HG02642 (cell line): ENCODE data around the gene CAMK1D.
A peak's percentile ranks its signal among the peaks of the same experiment; 100 is the strongest.
"Not testable (repeated sequence)": the region's sequence is repeated elsewhere in the genome, so short reads cannot be mapped to it uniquely, and the experiment has no call there.

Experiments used
- ATAC-seq: cut with Tn5 transposase; IDR thresholded peaks from one replicate; pipeline ENCODE4 v1.9.1; 2021; ENCODE audit warnings: mild to moderate bottlenecking; ENCODE audit not compliant: unreplicated experiment, poor library complexity

CAMK1D gene

DNA sequence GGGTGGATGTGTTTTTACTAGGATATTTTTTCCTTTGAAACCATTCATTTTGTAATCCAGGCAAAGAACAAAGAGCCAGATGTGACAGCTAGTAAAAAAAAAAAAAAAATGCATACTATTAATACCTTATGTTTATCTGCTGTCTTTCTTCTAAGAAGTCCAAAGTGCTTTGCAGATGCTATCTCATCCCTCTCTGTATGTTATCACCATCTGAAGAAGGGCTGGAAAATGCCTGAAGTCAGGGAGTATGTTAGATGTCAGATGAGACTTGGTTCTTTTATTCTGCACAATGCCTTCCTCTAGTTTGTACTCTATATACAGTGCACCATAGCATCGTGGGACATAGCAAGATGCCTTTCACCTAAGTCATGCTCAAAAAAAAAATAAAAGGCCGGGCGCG is 10.4 kb upstream of the CAMK1D start:
- ATAC-seq, result no peak

DNA sequence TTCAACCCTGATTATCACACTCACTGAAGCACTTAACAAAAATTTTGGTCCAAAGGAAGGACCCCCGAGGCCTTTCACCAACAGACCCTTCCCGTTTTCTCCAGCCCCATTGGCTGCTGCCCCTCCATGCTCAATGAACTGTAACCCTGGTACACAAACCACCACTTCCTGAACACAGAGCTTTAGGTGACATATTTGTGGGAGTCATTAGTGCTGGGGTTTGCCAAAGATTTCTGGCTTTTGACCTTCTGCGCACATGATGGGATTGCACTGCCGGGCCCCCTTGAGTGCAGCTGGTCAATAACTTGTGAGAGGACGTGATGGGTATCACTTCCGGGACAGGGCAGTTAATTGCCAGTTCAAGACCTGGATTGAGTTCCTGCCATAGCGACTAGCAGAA is 9.0 kb upstream of the CAMK1D start:
- no peak for ATAC-seq

DNA sequence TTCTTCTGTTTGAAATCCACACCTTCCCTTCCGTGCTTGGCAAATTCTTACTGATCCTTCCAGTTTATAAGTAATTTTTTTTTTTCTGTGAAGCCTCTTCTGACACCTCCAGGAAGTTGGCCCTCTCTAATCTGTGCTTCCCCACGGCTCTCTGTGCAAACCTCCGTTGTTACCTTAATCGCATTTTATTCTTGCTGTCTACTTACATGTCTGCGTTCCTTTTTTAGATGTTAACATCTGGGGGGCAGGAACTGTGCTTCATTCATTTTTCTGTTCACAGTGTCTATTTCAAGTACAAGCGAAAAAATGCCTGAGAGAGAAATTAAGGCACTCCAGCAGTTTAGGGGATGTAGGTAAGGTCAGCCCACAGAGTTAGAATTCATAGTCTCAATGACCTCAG is 8.4 kb upstream of the CAMK1D start:
- no peak for ATAC-seq

DNA sequence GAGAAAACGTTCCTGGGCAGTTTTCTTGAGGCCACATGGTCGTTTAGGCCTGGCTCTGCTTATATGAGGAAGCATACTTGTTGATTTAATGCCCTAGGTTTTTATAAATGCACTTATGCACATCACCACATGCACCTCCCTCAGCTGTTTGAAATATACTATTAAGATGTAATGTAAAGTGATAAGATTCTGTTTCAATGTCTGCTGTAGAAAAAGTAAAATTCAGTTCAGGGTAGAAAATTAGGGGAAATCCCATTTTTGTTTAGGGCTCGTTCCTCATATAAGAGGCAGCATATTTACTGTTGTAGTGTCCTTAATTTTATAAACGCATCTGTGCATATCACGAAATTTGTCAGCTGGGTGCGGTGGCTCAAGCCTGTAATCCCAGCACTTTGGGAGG is 7.8 kb upstream of the CAMK1D start:
- no peak for ATAC-seq

DNA sequence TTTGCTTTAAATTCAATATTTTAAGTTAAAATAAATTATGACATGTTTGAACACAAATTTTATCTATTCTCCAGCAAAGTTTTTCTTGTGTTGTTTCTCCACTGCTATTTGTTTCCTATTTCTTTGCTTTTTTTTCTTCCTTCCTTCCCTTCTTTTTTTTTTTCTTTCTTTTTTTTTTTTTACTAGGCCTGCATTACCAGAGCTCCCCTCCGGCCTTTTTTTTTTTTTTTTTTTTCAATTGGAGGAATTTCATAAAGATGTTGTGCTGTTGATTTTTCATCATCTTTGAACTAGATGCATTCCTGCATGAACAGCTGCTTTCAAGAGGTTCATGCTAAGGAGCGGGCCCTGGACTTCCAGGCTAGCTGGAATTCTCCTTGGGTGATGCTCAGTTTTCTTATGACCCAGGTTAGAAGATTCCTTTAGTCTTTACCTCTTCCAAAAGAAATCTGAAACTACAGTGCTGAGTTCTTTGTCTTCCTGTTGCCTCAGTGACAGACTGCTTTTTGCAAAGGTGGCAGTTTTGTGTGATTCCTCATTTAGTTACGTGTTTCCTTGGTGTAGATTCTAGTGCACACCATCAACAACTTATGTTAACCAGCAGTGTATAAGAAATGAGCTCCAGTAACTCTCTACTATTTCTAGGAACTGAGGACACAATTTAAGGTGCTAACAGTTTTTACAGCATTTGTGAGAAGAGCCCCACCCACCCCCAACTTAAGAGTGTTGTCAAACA is 4.8 kb upstream of the CAMK1D start:
- ATAC-seq, result no peak

DNA sequence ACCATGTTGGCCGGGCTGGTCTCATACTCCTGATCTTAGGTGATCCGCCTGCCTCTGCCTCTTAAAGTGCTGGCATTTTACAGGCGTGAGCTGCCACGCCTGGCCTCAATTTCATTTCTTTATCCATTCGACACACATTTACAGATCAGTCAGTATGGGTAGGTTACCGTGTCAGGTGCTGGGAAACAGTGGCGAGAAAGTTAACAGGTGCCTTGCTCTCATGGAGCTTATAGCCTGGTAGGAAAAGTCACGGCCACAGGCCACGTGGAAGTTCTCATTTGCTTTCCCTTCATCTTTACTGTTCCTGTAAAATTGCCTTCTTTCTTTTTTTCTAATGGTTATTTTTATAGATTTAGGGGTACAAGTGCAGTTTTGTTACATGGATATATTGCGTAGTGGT is 2.6 kb upstream of the CAMK1D start:
- ATAC-seq, result no peak

DNA sequence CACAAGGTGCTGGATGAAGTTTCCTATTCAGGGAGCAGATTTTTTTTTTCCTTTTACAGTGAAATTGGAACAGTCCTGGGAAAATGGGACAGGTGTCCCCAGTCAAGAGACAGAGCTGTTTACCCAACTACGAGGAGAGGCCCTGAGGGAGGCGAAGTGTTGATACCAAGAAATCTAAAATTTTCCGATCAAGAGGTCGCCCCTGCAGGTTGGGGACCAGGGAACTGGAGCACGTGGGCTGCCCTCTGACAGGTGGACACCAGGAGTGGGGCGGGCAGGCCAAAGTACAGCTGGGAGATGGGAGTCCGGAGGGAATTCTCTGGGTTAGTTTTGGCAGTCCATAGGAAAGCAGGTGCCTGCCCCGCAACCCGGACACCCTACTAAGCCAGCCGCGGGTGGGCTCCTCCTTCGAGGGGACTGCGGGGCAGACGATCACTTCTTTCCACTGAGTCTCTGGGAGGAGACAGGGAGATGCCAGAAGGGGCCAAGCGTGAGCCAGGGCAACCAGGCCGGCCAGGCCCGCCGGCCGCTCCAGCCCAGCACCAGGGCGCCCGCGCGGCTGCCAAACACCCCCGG is 965 bp upstream of the CAMK1D start:
- ATAC-seq, result peak; percentile 2

DNA sequence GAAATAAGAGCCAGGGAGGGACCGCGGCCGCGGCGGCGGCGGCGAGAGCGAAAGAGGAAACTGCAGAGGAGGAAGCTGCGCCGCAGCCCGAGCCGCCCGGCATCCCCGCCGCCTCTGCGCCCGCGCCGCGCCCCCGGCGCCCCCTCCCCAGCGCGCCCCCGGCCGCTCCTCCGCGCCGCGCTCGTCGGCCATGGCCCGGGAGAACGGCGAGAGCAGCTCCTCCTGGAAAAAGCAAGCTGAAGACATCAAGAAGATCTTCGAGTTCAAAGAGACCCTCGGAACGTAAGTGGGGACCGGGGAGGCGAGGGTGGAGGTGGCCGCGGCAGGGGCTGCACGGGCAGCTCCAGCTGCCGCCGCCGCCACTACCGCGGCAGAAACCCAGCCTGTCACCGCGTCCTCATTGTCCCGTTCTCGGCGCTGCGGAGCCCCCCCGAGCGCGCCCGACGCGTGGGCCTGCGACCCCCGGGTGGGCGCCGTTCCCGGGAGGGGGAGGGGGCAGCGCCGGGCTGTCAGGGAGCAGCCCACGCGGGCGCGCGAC is 351 bp downstream of the CAMK1D start:
- ATAC-seq, result peak; percentile 45

DNA sequence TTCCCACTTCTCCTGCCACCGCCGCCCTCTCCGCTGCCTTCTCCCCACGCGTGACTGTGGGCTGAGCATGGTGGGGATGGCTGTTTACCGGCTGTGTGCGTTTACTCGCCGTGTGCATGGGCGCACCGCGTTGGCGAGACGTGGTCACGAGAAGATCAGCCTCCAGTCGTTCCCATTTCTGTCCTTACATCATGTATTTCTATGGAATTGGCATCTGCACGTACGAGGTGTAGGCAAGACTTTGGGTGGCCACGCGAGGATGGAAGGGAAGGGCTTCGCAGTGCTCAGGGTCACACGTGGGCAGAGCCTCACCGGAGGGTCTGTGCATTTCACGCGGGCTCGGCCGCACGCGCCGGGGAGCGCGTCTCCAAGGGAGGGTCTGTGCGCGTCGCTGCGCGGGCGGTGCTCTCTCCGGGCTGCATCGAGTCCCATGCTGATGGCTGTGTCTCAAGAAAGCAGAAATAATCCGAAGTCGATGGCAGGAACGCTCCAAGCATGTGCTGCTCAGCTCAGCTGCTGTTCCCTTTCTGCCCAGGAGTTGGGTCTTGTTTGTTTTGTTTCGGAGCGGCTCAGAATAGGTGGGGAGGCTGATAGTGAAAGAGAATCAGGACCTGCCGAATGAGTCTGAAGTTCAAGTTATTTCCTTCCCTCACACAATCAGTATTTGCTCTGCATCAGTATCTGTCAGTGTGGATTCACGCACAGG is 973 bp downstream of the CAMK1D start:
- ATAC-seq, result peak; percentile 34

DNA sequence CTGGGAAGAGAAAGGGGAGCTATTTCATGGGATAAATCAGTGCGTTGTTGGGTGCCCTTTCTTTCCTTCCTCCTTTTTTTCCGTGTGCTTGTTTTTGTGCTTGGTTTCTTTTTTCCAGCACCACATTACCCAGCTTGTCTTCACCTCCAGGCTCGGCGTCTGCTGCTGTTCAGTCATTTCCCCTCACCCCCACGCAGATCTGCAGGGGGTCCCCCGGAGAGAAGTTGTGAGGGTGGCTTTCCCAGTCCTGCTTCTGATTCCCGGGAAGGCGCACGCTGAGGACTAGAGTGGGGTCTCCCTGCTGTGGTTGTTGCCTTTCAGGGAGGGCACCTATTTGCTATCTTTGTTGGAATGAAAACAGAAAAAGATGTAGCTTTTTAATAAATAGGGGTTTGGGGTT is 1.6 kb downstream of the CAMK1D start:
- no peak for ATAC-seq

DNA sequence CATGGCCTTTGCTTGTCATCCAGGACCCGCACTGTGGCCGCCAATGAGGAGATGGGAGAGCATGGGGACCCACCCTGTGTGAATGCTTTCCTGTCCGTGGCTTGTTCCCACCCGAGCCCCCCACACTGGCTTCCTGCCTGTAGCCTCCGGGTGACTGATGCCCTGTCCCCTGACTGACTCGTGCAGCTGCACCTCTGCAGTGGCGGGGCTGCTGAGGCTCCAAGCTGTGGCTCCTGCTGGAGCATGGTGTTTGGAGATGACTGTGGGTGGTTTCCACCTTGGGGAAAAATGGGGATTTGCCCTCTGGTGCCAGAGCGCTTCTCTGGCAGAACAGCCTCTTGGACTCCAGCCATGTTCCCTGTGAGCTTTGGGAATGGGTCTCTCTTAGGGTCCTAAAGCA is 2.1 kb downstream of the CAMK1D start:
- ATAC-seq, result no peak

DNA sequence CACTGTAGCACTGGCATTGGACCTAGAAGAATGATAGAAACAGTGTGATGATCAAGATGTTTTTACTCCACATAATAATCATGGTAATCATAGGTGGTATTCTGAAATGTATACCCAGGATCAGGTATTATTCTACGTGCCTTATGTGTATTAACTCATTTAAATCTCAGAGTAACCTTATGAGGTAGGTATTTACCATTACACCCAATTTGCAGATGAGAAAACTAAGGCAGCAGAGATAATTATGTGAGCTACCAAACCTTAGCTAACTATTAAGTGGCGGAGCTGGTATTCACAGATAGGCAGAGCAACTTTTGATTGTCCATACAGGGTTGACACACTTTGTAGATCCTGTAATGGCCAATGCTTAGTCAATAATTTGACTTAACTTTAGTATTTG is 2.5 kb downstream of the CAMK1D start:
- no peak for ATAC-seq

DNA sequence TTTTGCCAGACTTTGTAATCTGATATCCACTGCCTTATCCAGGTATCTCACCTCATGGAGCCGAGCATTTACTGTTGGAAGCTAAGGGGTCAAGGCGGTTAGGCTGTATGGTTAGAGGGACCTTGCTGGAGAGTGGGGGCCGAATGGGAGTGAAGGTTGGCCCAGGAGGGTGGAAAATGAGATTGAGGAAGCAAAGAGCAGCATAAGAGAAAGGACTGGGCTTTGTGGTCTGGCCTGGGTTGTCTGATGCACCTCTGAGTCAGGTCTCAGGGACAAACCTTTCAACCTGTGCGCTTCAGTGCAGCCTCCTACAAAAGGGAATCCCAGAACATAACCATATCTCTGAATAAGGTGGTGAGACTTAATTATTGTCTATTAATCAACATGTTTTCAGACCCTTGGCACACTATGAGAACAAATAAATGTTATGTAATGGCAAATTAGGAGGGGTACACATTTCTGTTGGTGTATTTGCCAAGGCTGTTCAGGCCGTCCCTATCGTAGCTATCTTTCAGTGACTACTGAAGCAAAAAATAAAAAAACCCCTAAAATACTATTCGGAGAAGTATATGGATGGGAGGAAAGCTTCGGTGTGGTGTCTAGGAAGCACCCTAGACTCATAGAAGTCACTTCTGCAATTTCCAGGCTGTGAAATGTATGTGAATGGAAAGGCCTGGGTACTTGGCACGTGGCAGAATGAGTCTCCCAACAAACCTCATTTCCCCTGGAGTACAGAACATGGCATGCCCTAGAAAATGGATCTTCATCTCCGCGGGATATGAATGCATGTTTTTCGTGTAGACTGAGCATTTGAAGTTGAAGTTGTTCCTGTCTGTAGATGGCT is 4.3 kb downstream of the CAMK1D start:
- ATAC-seq, result no peak

DNA sequence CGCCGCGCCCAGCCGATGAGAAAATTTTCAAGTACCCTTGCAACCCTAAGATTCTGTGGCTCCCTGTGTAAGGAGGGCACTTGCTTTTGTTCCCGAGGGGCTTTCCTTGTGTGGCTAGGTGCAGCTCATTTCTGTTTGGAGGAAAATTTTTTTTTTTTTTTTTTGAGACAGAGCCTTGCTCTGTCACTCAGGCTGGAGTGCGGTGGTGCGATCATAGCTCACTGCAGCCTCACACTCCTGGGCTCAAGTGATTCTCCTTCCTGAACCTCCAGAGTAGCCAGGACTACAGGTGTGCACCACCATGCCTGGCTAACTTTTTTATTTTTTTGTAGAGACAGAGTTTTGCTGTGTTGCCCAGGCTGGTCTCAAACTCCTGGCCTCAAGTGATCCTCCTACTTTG is 5.3 kb downstream of the CAMK1D start:
- not testable (repeated sequence) for ATAC-seq

DNA sequence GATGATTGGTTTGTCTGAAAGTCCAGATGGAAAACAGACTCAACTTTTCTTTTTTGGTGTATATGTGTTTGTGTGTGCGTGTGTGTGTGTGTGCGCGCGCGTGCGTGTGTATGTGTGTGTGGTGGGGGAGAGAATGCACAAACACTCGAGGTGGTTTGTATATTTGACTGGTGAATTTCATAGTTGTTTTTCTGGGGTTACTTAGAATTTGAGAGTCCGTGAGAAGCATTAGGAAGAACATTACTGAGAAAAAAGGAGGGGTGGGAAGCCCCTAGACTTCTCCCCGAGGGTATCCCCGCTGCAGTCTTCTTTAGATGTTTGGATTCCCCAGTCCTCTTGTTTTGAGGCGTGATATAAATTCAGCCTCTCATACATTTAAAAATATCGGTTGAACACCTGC is 6.0 kb downstream of the CAMK1D start:
- ATAC-seq, result no peak

DNA sequence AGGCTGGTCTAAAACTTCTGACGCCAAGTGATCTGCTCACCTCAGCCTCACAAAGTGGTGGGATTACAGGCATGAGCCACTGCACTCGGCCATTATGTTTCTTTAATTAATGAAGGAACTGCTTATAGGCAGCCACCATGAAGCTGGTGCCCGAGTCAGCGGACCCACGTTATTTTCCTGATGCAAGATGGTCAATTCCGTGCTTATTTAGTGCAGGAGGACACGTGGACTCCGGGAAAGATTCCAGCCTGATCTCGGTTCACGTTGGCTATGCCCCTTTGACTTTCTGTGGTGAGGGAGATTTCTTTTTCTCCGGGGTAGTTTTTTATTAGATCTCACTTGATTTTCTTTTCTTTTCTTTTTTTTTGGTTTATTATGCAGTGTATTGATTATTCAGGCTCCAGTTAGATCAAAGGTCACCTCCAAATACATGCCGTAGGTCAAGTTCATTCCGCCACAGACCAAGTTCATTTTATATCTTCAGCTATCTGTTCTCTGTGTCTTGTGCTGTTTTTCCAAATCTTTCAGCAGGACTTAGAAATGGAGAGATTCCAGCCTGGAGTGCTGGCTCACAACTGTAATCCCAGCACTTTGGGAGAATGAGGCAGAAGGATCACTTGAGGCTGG is 8.3 kb downstream of the CAMK1D start:
- no peak for ATAC-seq

DNA sequence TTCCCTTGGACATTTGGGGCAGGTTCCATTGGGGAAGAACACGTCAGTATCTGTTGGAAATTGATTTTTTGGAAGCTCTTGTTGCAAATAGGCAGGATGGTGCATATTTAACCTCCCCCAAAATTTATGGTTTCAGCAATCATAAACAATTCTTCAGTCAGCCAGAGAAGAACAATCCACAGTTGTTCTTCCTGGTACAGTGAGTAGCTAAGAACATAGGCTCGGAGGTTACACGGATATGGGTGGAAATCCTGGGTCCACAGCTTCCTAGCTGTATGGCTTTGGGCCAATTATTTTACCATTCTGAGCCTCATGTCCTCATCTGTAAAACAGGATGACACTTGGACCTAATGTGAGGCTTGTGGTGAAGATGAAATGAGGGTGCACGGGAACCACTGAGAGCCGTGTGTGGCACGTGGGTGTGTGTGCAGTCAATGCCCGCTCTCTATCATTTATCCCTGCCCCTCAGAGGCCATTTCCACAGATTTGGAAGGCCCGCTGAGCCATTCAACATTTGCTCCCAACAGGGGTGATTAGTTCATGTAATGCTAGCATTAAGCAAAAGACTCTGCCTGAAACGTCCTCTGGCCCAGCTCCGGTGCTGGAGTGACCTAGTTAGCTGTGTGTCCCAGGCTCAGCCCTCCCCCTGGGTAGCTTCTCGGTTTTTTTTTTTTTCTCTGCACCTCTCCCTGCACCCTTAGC is 9.7 kb downstream of the CAMK1D start:
- no peak for ATAC-seq

DNA sequence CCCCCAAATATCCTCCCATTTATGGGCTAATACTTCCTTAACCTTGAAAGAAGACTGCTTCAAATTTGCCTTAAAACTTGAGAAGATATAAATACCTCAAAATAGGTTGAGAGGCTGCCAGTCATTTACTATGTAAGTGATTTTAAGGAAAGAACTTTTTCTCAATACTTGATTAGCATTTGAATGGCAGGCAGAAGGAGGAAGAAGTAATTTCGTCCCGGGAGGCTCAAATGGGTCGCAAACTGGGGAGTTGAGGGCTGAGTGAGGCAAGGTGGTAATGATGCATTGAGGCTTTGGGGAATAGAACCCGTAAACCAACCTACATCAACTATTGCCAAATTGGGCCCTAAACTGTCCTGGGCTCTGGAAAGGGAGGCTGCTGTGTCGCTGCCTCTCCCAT is 11.1 kb downstream of the CAMK1D start:
- no peak for ATAC-seq

DNA sequence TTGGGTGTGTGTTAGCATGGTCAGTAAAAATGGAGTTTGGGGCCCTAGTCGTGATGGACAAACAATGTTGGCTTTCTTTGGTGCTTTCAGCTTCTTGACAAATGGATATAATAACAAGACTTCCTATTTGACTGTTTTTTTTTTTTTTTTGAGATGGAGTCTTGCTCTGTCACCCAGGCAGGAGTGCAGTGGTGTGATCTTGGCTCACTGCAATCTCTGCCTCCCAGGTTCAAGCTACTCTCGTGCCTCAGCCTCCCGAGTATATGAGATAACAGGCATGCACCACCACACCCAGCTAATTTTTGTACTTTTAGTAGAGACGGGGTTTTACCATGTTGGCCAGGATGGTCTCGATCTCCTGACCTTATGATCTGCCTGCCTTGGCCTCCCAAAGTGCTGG is 11.8 kb downstream of the CAMK1D start:
- not testable (repeated sequence) for ATAC-seq

DNA sequence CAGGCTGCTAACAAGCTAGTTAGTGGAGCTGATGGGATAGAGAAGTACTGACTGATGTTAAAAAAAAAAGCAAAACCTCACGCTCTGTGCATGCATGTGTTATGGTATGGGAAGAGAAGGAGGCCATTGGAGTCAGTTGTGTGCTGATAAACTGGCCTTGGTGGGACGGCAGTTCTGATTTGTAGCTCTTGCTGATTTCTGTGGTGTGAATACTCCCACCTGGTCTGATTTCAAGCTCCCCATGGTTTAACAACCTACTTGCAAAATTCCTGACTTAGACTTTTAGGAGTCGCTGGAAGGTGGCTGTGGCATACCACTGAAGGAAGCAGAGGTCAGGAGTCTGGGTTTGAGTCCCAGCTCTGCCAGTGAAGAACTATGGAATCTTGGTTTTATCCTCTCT is 15.2 kb downstream of the CAMK1D start:
- ATAC-seq, result no peak
